ENCODE results near the gene GDF3.
"Not testable (repeated sequence)": the region's sequence is repeated elsewhere in the genome, so short reads cannot be mapped to it uniquely, and the experiment has no call there.

Gene GDF3

DNA sequence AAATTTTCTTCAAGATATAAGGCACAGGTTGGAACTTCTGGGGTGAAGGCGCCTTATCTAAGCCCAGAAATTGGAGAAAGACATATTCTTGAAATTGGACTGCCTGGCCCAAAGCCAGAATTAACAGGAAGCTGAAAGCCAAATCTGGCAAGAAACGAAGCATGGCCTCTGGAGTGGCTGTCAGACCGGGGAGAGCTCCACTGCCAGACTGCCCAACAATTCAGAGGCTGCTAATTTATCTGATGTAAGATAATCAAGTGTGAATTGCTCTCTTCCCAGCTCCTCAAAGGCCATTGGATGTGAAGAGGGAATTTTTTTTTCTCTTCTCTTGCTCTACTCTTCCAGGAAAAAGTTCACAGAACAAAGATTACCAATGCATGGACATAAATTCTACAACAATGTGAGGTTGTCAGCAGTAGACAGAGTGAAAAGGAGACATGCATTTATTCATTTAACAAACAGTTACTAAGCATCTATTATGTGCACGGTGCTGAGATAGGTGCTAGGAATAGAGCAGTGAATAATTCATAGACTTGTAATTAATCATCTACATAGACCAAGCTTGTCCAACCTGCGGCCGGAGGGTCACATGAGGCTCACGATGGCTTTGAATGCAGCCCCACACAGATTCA, at the start of gene GDF3:
Gene GDF3 (minus strand): TSS at position 210 of the 632 bp plus-strand sequence. CDS start 47 bp downstream, at position 163.
- Mint-ChIP-seq H3K4me1 (ENCODE audit: low read depth) (peaks cover 8% of the 10 kb centered on the region), H3K27ac (no peak within 1 kb of the TSS), H3K4me3 (no peak within 1 kb of the TSS), H3K27me3 (peaks cover 6% of the 10 kb centered on the region), H3K9me3 (ENCODE audit: low read depth) (no peaks in the 10 kb centered on the region), H3K36me3 (peaks cover 4% of the 10 kb centered on the region)

DNA sequence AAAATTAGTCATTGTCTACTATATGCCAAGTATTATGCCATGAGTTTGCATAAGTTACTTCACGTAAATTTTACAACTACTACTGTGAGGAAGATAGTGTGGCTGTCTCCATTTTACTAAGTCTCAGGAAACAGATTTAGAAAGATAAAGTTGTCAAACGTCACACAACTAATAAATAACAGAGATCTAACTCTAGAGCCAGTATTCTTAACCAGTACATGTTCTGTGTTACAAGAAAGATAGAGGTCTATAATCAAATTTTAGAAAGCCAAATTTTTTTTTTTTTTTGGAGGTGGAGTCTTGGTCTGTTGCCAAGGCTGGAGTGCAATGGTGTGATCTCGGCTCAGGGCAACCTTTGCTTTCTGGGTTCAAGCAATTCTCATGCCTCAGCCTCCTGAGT, 37.4 kb upstream of the GDF3 start:
- H3K9me3 Mint-ChIP-seq (ENCODE audit: low read depth): no peaks in the 10 kb centered on the region
- H3K27ac Mint-ChIP-seq: no peak overlapping the region
- no peaks in the 10 kb centered on the region for H3K36me3 Mint-ChIP-seq
- no peak overlapping the region for H3K4me3 Mint-ChIP-seq
- no peaks in the 10 kb centered on the region for H3K4me1 Mint-ChIP-seq (ENCODE audit: low read depth)
- H3K27me3 Mint-ChIP-seq: peaks cover 4% of the 10 kb centered on the region

DNA sequence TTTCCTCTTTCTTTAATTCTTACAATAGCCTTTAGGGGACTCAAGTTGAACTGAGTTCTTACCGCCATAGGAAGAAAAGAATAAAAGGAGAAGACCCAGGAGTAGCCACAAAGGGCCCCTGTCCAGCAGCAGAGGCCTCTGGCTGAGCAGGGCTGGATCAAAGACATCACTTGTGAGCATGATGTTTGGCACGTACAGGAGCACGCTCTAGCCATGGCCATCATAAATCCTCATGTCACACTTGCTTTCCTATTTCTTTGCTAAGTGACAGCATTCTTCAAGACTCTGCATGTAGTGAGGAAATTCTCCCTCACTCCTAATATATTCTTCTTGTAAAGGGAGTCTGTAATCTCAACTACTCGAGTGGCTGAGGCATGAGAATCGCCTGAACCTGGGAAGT, 35.9 kb upstream of the GDF3 start:
- Mint-ChIP-seq H3K36me3 (no peaks in the 10 kb centered on the region), H3K27me3 (peaks cover 4% of the 10 kb centered on the region), H3K4me3 (no peak overlapping the region), H3K9me3 (ENCODE audit: low read depth) (no peaks in the 10 kb centered on the region), H3K4me1 (ENCODE audit: low read depth) (no peaks in the 10 kb centered on the region), H3K27ac (no peak overlapping the region)

DNA sequence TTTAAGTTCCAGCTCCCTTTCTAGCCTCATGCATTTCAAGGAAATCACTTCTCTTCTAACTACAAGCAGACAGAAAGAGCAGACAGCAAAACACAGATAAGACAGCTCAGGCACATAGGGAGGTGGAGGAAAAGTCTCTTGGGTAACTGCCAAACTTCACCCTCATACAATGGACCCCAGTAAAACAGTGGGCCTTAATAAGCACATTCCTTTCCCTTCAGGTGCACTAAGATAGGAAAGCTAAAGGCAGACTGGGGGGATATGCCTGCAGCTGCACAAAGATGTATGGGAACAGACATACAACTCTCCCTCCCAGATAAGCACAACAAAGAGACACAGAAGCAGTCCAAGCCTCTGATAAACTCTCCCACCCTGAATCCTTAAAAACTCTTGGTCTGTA, 35.4 kb upstream of the GDF3 start:
- not testable (repeated sequence) for H3K4me1 Mint-ChIP-seq (ENCODE audit: low read depth); H3K27ac Mint-ChIP-seq; H3K4me3 Mint-ChIP-seq; H3K9me3 Mint-ChIP-seq (ENCODE audit: low read depth); H3K27me3 Mint-ChIP-seq; H3K36me3 Mint-ChIP-seq

DNA sequence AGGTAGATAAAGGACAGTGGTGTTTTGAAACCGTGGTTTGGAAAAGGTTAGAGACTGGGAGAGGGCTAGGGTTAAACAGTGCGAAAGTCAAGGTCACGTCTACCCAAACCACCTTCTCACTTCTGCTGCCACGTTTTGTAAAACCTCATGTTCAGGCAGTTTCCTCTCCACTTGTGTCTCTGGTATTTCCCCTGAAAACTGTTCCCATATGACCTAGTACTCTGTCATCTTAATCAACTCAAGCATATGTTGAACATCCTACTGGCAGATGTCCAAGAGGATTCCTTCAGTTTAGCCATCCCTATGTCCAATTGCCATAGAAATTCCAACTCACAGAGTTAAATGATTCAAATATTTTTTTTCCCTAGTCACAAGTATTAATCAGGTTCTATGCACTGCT, 34.2 kb upstream of the GDF3 start:
- Mint-ChIP-seq H3K9me3 (ENCODE audit: low read depth) (no peaks in the 10 kb centered on the region), H3K27me3 (peaks cover 4% of the 10 kb centered on the region), H3K27ac (no peak overlapping the region), H3K36me3 (no peaks in the 10 kb centered on the region), H3K4me3 (no peak overlapping the region), H3K4me1 (ENCODE audit: low read depth) (no peaks in the 10 kb centered on the region)

DNA sequence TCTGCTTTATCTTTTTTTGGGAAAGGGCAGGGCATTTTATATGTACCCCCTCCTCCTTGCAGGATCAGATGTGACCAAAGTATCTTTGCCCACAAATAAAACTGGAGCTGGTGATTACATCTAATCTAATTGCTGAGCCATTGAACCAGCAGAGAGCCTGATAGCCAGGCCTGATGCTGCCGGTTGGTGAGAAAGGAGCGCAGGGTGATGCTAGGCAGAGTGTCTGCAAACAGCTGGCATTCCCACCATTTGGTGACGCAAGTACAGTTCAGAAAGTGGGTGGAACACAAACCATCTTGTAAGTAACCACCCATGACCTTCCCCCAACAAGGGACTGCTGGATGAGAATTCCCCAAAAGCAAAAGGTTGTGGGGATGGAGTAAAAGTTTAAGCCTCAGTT, 28.4 kb upstream of the GDF3 start:
- Mint-ChIP-seq H3K9me3 (ENCODE audit: low read depth) (no peaks in the 10 kb centered on the region), H3K36me3 (no peaks in the 10 kb centered on the region), H3K4me1 (ENCODE audit: low read depth) (no peaks in the 10 kb centered on the region), H3K4me3 (no peak overlapping the region), H3K27ac (no peak overlapping the region), H3K27me3 (peaks cover 2% of the 10 kb centered on the region)

DNA sequence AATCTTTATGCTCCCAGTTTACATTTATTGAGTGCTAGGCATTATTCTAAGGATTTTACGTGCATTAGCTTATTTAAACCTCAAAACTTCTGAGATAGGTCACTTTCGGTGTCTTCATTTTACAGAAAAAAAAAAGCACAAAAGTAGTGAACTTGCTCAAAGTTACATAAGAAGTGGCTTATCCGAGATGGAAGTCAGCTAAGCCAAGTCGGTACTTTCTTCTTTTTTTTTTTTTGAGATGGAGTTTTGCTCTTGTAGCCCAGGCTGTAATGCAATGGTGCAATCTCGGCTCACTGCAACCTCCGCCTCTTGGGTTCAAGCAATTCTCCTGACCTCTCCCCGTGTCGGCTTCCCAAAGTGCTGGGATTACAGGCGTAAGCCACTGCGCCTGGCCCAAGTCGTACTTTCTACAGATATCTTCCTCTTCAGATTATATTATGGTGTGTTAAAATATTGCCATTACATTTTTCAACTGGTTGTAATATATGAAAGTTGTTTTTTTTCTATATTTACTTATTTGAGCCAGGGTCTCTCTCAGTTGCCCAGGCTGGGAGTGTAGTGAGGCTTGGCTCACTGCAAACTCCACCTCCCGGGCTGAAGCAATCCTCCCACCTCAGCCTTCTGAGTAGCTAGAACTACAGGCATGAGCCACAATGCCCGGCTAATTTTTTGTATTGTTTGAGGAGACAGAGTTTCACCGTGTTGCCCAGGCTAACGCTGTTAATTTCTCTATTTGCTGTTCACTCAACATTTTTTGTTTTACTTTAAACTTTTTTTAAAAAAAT, 24.6 kb upstream of the GDF3 start:
- no peaks in the 10 kb centered on the region for H3K9me3 Mint-ChIP-seq (ENCODE audit: low read depth)
- H3K27ac Mint-ChIP-seq: no peak overlapping the region
- H3K27me3 Mint-ChIP-seq: peaks cover 6% of the 10 kb centered on the region
- H3K4me1 Mint-ChIP-seq (ENCODE audit: low read depth): no peaks in the 10 kb centered on the region
- H3K36me3 Mint-ChIP-seq: no peaks in the 10 kb centered on the region
- H3K4me3 Mint-ChIP-seq: no peak overlapping the region

DNA sequence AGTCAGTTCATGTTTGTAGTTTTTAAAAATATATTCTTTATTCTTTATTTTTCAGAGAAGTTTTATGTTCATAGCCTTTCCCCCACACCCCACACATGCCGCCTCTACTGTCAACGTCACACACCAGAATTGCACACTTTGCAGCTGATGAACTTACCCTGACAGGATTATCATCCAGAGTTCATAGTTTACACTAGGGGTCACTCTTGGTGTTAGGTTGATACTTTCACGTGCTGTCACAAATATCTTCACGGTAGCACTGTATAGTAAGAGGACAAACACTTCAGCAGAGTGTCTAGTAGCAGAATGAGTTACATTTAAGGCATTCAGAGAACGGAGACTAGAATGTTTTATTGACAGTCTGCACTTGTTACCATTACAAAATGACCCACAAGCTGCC, 20.8 kb upstream of the GDF3 start:
- Mint-ChIP-seq H3K9me3 (ENCODE audit: low read depth) (no peaks in the 10 kb centered on the region), H3K4me1 (ENCODE audit: low read depth) (no peaks in the 10 kb centered on the region), H3K27me3 (peaks cover 4% of the 10 kb centered on the region), H3K27ac (no peak overlapping the region), H3K4me3 (no peak overlapping the region), H3K36me3 (no peaks in the 10 kb centered on the region)

DNA sequence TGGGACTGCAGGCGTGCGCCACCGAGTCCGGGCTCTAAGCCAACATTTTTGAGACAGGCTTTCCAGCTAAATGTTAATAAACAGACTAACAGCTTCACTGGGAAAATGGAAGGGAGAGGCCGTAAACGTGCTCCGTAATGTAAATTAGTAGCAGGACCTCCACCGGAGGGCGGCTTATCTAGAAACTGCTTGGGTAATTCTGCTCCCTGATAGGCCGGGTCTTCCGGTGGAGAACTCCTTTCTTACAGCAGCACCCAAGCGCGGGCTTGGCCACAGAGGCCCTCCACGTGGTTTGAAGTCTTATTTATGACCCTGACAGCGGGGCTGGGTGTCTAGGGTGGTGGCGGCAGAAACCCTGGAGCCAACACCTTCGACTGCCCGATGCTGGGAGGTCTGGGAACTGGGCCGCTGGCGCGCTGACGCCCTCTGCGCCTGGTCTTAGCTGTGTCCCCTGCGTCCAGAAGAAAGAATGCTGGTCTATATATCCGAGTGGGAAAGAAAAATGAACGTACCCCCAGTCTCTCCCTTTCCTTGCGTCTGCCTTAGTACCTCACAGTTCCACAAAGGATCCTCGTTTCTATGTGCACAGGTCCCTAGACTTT, 17.4 kb upstream of the GDF3 start:
- Mint-ChIP-seq H3K27ac (no peak overlapping the region), H3K4me3 (no peak overlapping the region), H3K9me3 (ENCODE audit: low read depth) (no peaks in the 10 kb centered on the region), H3K36me3 (no peaks in the 10 kb centered on the region), H3K4me1 (ENCODE audit: low read depth) (no peaks in the 10 kb centered on the region), H3K27me3 (no peaks in the 10 kb centered on the region)

DNA sequence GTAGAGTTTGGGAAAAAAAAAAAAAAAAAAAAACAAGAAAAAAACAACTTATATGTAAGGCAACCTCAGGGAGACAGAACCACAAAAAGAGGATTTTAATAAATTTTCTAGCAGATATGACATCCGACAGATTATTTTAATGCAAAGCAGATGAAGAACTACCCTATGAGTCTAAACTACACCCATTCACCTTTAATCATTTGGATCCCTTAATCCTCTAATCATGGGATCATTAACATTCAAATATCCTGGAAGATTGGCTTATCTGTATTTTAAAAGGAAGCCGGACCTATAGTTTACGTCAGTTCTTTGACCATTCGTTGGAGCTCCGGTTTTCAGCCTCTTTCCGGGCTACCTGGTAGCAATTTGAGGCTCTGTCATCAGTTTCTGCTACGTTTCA, 15.6 kb upstream of the GDF3 start, which contains the start of gene DPPA3:
Gene DPPA3 (plus strand): TSS at position 301 of the 400 bp plus-strand sequence. CDS start 138 bp downstream, outside the sequence.
- H3K4me1 Mint-ChIP-seq (ENCODE audit: low read depth): no peaks in the 10 kb centered on the region
- no peak within 1 kb of the TSS for H3K27ac Mint-ChIP-seq
- no peaks in the 10 kb centered on the region for H3K9me3 Mint-ChIP-seq (ENCODE audit: low read depth)
- H3K27me3 Mint-ChIP-seq: no peaks in the 10 kb centered on the region
- no peaks in the 10 kb centered on the region for H3K36me3 Mint-ChIP-seq
- no peak within 1 kb of the TSS for H3K4me3 Mint-ChIP-seq

DNA sequence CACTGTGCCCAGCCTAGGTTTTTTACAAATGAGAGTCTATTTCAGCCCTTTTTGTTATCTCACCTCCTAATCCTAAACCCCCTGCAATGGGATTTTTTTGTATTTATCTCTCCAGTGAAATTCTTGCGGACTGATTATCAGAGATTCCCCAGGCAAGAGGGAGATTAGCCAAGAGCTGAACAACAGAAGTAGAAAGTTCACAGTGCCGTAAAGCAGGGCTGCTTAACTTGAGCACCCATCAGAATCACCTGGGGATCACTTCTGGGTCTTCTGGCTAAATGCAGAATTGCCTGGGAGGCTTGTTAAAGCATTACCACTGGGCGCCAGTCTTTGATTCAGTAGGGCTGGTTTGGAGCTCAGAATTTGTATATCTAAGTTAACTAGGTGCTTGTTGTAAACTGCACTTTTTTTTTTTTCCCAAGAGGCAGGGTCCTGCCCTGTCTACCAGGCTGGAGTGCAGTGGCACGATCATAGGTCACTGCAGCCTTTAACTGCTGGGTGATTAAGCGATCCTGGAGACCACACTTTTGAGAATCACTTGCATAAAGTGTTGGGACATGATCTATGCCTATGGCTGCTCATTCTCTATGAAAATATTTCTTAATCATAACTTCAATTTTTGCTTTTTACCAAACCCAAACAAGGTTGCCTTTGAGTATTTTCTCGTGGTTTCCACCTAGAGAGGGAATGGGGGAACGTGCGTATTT, 14.5 kb upstream of the GDF3 start:
- H3K27me3 Mint-ChIP-seq: no peaks in the 10 kb centered on the region
- no peak overlapping the region for H3K4me3 Mint-ChIP-seq
- H3K9me3 Mint-ChIP-seq (ENCODE audit: low read depth): no peaks in the 10 kb centered on the region
- H3K36me3 Mint-ChIP-seq: no peaks in the 10 kb centered on the region
- no peaks in the 10 kb centered on the region for H3K4me1 Mint-ChIP-seq (ENCODE audit: low read depth)
- no peak overlapping the region for H3K27ac Mint-ChIP-seq

DNA sequence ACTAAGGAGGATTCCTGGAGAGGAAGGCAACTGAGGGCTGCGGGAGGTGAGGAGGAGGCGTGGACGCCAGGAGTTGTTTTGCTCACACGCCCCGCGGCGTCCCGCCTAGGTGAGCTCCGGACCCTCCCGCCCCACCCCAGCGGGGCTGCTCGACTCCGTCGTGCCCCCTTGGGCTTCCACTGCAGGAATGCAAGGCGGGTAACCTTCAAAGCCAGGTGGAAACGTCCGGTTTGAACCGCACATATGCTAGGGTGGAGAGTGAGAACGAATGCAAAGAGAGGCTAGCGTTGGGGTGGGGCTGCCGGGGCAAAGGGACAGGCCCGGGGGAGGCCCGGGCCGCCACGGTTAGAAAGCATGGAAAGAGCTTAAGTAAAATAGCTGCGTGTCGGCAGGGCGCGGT, 10.3 kb upstream of the GDF3 start:
- H3K27ac Mint-ChIP-seq: no peak overlapping the region
- no peaks in the 10 kb centered on the region for H3K27me3 Mint-ChIP-seq
- no peaks in the 10 kb centered on the region for H3K4me1 Mint-ChIP-seq (ENCODE audit: low read depth)
- no peaks in the 10 kb centered on the region for H3K9me3 Mint-ChIP-seq (ENCODE audit: low read depth)
- no peak overlapping the region for H3K4me3 Mint-ChIP-seq
- H3K36me3 Mint-ChIP-seq: no peaks in the 10 kb centered on the region

DNA sequence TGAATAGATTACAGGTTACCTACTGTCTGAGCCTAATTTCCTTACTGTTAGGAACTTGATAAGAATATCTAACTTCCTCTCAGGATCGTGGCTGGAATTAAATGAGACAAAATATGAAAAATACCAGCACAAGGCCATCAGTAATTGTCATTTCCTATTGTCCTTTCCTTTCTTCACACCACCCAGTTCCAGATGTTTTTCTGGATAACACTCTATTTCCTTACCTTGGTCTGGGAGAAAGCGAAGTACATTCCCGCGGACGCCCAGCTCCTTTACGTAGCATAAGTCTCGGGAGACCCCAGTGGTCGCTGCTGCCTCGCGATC, 376 bp downstream of the GDF3 start:
- Mint-ChIP-seq H3K4me1 (ENCODE audit: low read depth) (peaks cover 8% of the 10 kb centered on the region), H3K27me3 (peaks cover 6% of the 10 kb centered on the region), H3K27ac (no peak overlapping the region)

DNA sequence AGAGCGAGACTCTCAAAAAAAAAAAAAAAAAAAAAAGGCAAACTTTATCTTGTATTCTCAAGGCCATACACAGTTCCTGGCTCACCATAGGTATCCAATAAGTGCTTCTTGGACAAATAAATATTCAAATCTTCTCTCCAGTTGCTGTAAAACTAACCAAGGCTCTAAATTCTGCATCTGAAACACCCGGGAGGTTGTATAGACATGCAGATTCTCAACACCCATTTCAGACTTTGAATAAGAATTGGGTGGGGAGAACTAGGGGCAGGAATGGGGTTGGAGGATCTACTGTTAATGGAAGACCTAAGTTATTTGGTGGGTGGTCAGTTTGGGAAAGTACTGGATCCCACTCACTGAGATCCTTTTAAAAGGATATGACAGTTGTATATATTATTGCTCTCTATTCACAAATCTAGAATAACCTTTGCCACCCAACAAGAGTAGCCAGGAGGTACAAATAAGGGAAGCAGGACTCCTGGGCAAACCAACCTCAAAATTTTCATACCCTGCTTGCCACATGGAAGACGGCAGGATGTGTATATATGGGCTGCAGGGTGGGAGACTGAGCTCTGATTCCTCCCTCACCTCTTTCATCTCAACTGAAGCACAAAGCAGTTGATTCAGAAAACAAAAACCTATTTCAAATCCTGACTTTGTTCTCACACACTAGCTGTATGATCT, 879 bp downstream of the GDF3 start:
- Mint-ChIP-seq H3K27me3 (peaks cover 6% of the 10 kb centered on the region), H3K4me1 (ENCODE audit: low read depth) (peaks cover 8% of the 10 kb centered on the region), H3K36me3 (peaks cover 4% of the 10 kb centered on the region), H3K27ac (no peak overlapping the region), H3K9me3 (ENCODE audit: low read depth) (no peaks in the 10 kb centered on the region), H3K4me3 (no peak overlapping the region)

More for the DNA sequence above, 376 bp downstream of the GDF3 start:
- Mint-ChIP-seq H3K36me3 (peaks cover 4% of the 10 kb centered on the region), H3K9me3 (ENCODE audit: low read depth) (no peaks in the 10 kb centered on the region), H3K4me3 (no peak overlapping the region)

DNA sequence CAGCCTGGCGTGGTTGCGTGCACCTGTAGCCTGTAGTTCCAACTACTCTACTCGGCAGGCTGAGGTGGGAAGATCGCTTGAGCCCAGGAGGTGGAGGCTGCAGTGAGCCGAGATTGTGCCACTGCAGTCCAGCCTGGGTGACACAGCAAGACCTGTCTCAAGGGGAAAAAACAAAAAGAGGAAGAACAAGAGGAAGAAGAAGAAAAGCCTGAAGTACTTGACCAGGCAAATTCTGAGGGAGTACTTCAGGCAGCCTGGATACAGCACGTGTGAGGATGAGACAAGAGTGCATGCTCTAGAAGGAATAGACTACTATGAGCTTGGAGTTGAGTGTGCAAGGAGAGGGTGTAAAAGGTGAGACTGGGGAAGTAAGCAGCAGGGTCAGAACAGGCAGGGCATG, 1.8 kb downstream of the GDF3 start:
- H3K9me3 Mint-ChIP-seq (ENCODE audit: low read depth): no peaks in the 10 kb centered on the region
- H3K4me3 Mint-ChIP-seq: no peak overlapping the region
- H3K4me1 Mint-ChIP-seq (ENCODE audit: low read depth): peaks cover 8% of the 10 kb centered on the region
- peaks cover 6% of the 10 kb centered on the region for H3K27me3 Mint-ChIP-seq
- H3K27ac Mint-ChIP-seq: no peak overlapping the region
- H3K36me3 Mint-ChIP-seq: peaks cover 4% of the 10 kb centered on the region
